A673 (cell line): Measurements from ENCODE around the gene TNFSF15. TPM values are rescaled to one million over a fixed set of nuclear protein-coding genes. Genes with fewer than 3 reads are reported as not detected.

Experiments used
- BruUV-seq: library from RNA; stranded (reverse); fragments of 400-500 nt; replicated peaks from 2 replicates; lab custom pipeline; 2021; lab: Mats Ljungman, UMichigan
- CTCF ChIA-PET: fragments of 300-600 bp; sonication (Branson Sonifier 250); formaldehyde crosslinking; loops from one replicate; lab custom pipeline; 2022; ENCODE audit warnings: antibody characterized with exemption; lab: Charles Lee
- POLR2A ChIA-PET: fragments of 300-600 bp; sonication (Branson Sonifier 250); formaldehyde crosslinking; loops from one replicate; lab custom pipeline; 2022; ENCODE audit warnings: antibody characterized with exemption; ENCODE audit not compliant: low non-redundant PET; lab: Charles Lee
- DNase-seq: peaks from one replicate; pipeline ENCODE4 v3.0.0-alpha.2; 2015; ENCODE audit warnings: low spot score
- H3K27ac ChIP-seq: fragments of 200-600 bp; sonication (generic); 2 replicates; pipeline ENCODE4 v1.5.1; 2016; ENCODE audit warnings: mixed run types, low read depth, mild to moderate bottlenecking, mixed read lengths, antibody characterized with exemption, low read length; ENCODE audit not compliant: poor library complexity, severe bottlenecking
- H3K27me3 ChIP-seq: fragments of 200-600 bp; sonication (generic); replicated peaks from 2 replicates; pipeline ENCODE4 v1.6.1; 2017; ENCODE audit warnings: mixed run types, low read depth, mild to moderate bottlenecking, mixed read lengths, antibody characterized with exemption, low read length; ENCODE audit not compliant: insufficient read depth, poor library complexity
- H3K36me3 ChIP-seq: fragments of 200-600 bp; sonication (generic); 2 replicates; pipeline ENCODE4 v1.6.1; 2016; ENCODE audit warnings: mixed run types, mild to moderate bottlenecking, mixed read lengths, antibody characterized with exemption, low read length; ENCODE audit not compliant: insufficient read depth, poor library complexity, severe bottlenecking
- H3K4me1 ChIP-seq: fragments of 200-600 bp; sonication (generic); 2 replicates; pipeline ENCODE4 v1.6.1; 2017; ENCODE audit warnings: mixed run types, mild to moderate bottlenecking, mixed read lengths, antibody characterized with exemption, low read length; ENCODE audit not compliant: insufficient read depth, poor library complexity, severe bottlenecking
- H3K4me3 ChIP-seq: fragments of 200-600 bp; sonication (generic); 2 replicates; pipeline ENCODE4 v1.5.1; 2016; ENCODE audit warnings: low read depth, mixed run types, mild to moderate bottlenecking, mixed read lengths, low read length; ENCODE audit not compliant: poor library complexity, severe bottlenecking
- H3K9me3 ChIP-seq: fragments of 200-600 bp; sonication (generic); 2 replicates; pipeline ENCODE4 v1.6.1; 2016; ENCODE audit warnings: mixed run types, low read depth, mild to moderate bottlenecking, mixed read lengths, antibody characterized with exemption, low read length; ENCODE audit not compliant: poor library complexity, severe bottlenecking
- CTCF ChIP-seq: fragments of 300-800, 200-600 bp; sonication (generic); conservative IDR thresholded peaks from 2 replicates; pipeline ENCODE4 v1.5.1; 2017; ENCODE audit warnings: low read depth, mild to moderate bottlenecking, antibody characterized with exemption, low read length, moderate library complexity, mixed read lengths
- EZH2 ChIP-seq: fragments of 200-600 bp; sonication (generic); IDR thresholded peaks from 2 replicates; pipeline ENCODE4 v1.6.1; 2017; ENCODE audit warnings: borderline replicate concordance, low read depth, mild to moderate bottlenecking, mixed read lengths, antibody characterized with exemption, low read length; ENCODE audit not compliant: poor library complexity, severe bottlenecking
- intact Hi-C: fragments of 100-400 bp; cut with micrococcal nuclease; formaldehyde crosslinking; loops from one replicate; pipeline ENCODE4 v1.10.0; 2022; ENCODE audit not compliant: unreplicated experiment
- total RNA-seq: library from RNA; stranded (reverse); gene quantifications from 2 replicates; pipeline ENCODE4 v1.2.3, GENCODE V29; 2021

The TNFSF15 gene
- total RNA-seq, 1 experiment from 2014 or later, result not detected

- intact Hi-C loops, result no loop called here
- Histone ChIP-seq H3K9me3 (no peaks in the 10 kb centered on the region), H3K4me1 (no peaks in the 10 kb centered on the region), H3K36me3 (no peaks in the 10 kb centered on the region), H3K4me3 (no peak overlapping the region), H3K27me3 (peaks cover 2% of the 10 kb centered on the region), H3K27ac (no peak overlapping the region)
- BruUV-seq, result no TSS peak
- DNase-seq, result no peak
- TF ChIP-seq CTCF (no peak), EZH2 (no peak)
- CTCF ChIA-PET, result no interaction called here
- POLR2A ChIA-PET, result no interaction called here
Measured at GRCh38 chr9:114836769-114837168, 30.9 kb upstream of the TNFSF15 start.

- ChIA-PET POLR2A (no interaction called here), CTCF (no interaction called here)
- no peak overlapping the region for H3K27ac ChIP-seq
- H3K36me3 ChIP-seq, result no peaks in the 10 kb centered on the region
- no peak for TF ChIP-seq EZH2
- TF ChIP-seq CTCF, result no peak
- H3K27me3 ChIP-seq, result peaks cover 5% of the 10 kb centered on the region
- no peaks in the 10 kb centered on the region for H3K9me3 ChIP-seq
- no peak overlapping the region for H3K4me3 ChIP-seq
- H3K4me1 ChIP-seq, result no peaks in the 10 kb centered on the region
- DNase-seq, result no peak
- BruUV-seq, result no TSS peak
- intact Hi-C loops, result no loop called here
Measured at GRCh38 chr9:114834386-114834785, 28.5 kb upstream of the TNFSF15 start.

- TF ChIP-seq EZH2 (no peak), CTCF (no peak)
- H3K4me1 ChIP-seq, result no peaks in the 10 kb centered on the region
- H3K9me3 ChIP-seq, result no peaks in the 10 kb centered on the region
- BruUV-seq, result no TSS peak
- ChIA-PET POLR2A (no interaction called here), CTCF (no interaction called here)
- no peaks in the 10 kb centered on the region for H3K36me3 ChIP-seq
- intact Hi-C loops, result no loop called here
- H3K27me3 ChIP-seq, result peaks cover 5% of the 10 kb centered on the region
- H3K4me3 ChIP-seq, result no peak overlapping the region
- DNase-seq, result no peak
- H3K27ac ChIP-seq, result no peak overlapping the region
Measured at GRCh38 chr9:114830546-114830945, 24.7 kb upstream of the TNFSF15 start.
